Fibroblast of skin of right quadriceps (primary cell): Measurements from ENCODE around the gene XK.
"Not testable (repeated sequence)": the region's sequence is repeated elsewhere in the genome, so short reads cannot be mapped to it uniquely, and the experiment has no call there.

Source experiments
- DNase-seq: peaks from one replicate; pipeline ENCODE4 v3.0.0-alpha.2; 2013

XK gene

GRCh38 chrX:37759351-37759750 lies 73.8 kb downstream of the XK start:
- no peak for DNase-seq

- no peak for DNase-seq
These were observed 74.4 kb downstream of the XK start for GRCh38 chrX:37759878-37760418.

GRCh38 chrX:37763400-37763799 lies 77.8 kb downstream of the XK start:
- no peak for DNase-seq

- no peak for DNase-seq
These were observed 79.9 kb downstream of the XK start for GRCh38 chrX:37765507-37765906.

GRCh38 chrX:37767430-37767829 lies 81.8 kb downstream of the XK start:
- DNase-seq, result no peak

GRCh38 chrX:37768866-37769265 lies 83.3 kb downstream of the XK start:
- not testable (repeated sequence) for DNase-seq

GRCh38 chrX:37776283-37776986 lies 90.8 kb downstream of the XK start:
- no peak for DNase-seq

- DNase-seq, result no peak
These were observed 91.4 kb downstream of the XK start for GRCh38 chrX:37776987-37777325.

GRCh38 chrX:37779857-37780256 lies 94.3 kb downstream of the XK start, which contains the start of gene CYBB:
CYBB (plus strand) TSS chrX:37780059; CDS start chrX:37780078, 19 bp downstream.
- no peak for DNase-seq

GRCh38 chrX:37781081-37781480 lies 95.5 kb downstream of the XK start:
- DNase-seq, result no peak
